Caco-2 (cell line): Measurements from ENCODE around the gene ATAD2B. TPM values are rescaled to one million over a fixed set of nuclear protein-coding genes. Genes with fewer than 3 reads are reported as not detected.
A peak's percentile ranks its signal among the peaks of the same experiment; 100 is the strongest.

ENCODE experiments used
- BruUV-seq: library from RNA; stranded (reverse); fragments of 400-500 nt; replicated peaks from 2 replicates; lab custom pipeline; 2021; lab: Mats Ljungman, UMichigan
- CTCF ChIA-PET: fragments of 300-600 bp; sonication (Branson Sonifier 250); formaldehyde crosslinking; loops from one replicate; lab custom pipeline; 2022; ENCODE audit warnings: antibody characterized with exemption; lab: Charles Lee
- POLR2A ChIA-PET: fragments of 300-600 bp; sonication (Branson Sonifier 250); formaldehyde crosslinking; loops from one replicate; lab custom pipeline; 2022; ENCODE audit warnings: antibody characterized with exemption; lab: Charles Lee
- DNase-seq, 2 experiments: peaks; one replicate each; pipeline versions ENCODE4 v3.0.0 to v3.0.0-alpha.2; 2020 to 2022
- H3K27me3 ChIP-seq: replicated peaks from 2 replicates; pipeline ENCODE4 v1.6.0; 2011; ENCODE audit warnings: low read length; ENCODE audit not compliant: control insufficient read depth, insufficient read depth
- H3K36me3 ChIP-seq: 2 replicates; pipeline ENCODE4 v1.5.1; 2011; ENCODE audit warnings: low read length; ENCODE audit not compliant: control insufficient read depth, insufficient read depth
- H3K4me1 ChIP-seq: fragments of 250-450 bp; sonication (Bioruptor Pico); 2 replicates; pipeline ENCODE4 v1.5.1; 2020; ENCODE audit warnings: mild to moderate bottlenecking
- H3K4me3 ChIP-seq: 2 replicates; pipeline ENCODE4 v1.5.1; 2011; ENCODE audit warnings: low read depth, mild to moderate bottlenecking, control low read depth, low read length
- H3K9me3 ChIP-seq: fragments of 250-450 bp; sonication (Bioruptor Pico); 2 replicates; pipeline ENCODE4 v1.5.1; 2020; ENCODE audit warnings: mild to moderate bottlenecking, moderate library complexity
- H3K27ac Mint-ChIP-seq: one replicate; pipeline ENCODE4 v1.8.0; 2022; ENCODE audit warnings: mixed read lengths; ENCODE audit not compliant: unreplicated experiment
- H3K27me3 Mint-ChIP-seq: one replicate; pipeline ENCODE4 v1.8.0; 2022; ENCODE audit warnings: mixed read lengths; ENCODE audit not compliant: insufficient read depth, unreplicated experiment
- H3K36me3 Mint-ChIP-seq: one replicate; pipeline ENCODE4 v1.8.0; 2022; ENCODE audit warnings: mild to moderate bottlenecking, mixed read lengths; ENCODE audit not compliant: insufficient read depth, unreplicated experiment
- H3K4me1 Mint-ChIP-seq: one replicate; pipeline ENCODE4 v1.8.0; 2022; ENCODE audit warnings: low read depth, mixed read lengths; ENCODE audit not compliant: unreplicated experiment
- H3K4me3 Mint-ChIP-seq: one replicate; pipeline ENCODE4 v1.8.0; 2022; ENCODE audit warnings: mild to moderate bottlenecking, moderate library complexity, mixed read lengths; ENCODE audit not compliant: unreplicated experiment
- H3K9me3 Mint-ChIP-seq: one replicate; pipeline ENCODE4 v1.8.0; 2022; ENCODE audit warnings: mixed read lengths; ENCODE audit not compliant: unreplicated experiment
- intact Hi-C: fragments of 100-400 bp; cut with micrococcal nuclease; formaldehyde crosslinking; loops from one replicate; pipeline ENCODE4 v1.10.0; 2022; ENCODE audit not compliant: unreplicated experiment
- total RNA-seq: library from RNA; stranded (reverse); gene quantifications from 2 replicates; pipeline ENCODE4 v1.2.3, GENCODE V29; 2022
- TF ChIP-seq, protein P1 (sequence below), 2 experiments: fragments of 200-600 bp in 1 of 2; IDR thresholded peaks; 1 replicate in 1 of 2; 2 replicates in 1 of 2; pipeline versions ENCODE4 v1.5.1 to v1.8.0; 2011 to 2022; ENCODE audit warnings: antibody characterized with exemption in 1 of 2, control low read depth in 1 of 2, inconsistent platforms in 1 of 2, low read depth in 1 of 2, low read length in 1 of 2, mild to moderate bottlenecking in 1 of 2, moderate library complexity in 1 of 2; ENCODE audit not compliant: insufficient read depth in 1 of 2, severe bottlenecking in 1 of 2, unreplicated experiment in 1 of 2

The ATAD2B gene
- total RNA-seq, 1 experiment from 2014 or later, result 32.1 TPM

DNA sequence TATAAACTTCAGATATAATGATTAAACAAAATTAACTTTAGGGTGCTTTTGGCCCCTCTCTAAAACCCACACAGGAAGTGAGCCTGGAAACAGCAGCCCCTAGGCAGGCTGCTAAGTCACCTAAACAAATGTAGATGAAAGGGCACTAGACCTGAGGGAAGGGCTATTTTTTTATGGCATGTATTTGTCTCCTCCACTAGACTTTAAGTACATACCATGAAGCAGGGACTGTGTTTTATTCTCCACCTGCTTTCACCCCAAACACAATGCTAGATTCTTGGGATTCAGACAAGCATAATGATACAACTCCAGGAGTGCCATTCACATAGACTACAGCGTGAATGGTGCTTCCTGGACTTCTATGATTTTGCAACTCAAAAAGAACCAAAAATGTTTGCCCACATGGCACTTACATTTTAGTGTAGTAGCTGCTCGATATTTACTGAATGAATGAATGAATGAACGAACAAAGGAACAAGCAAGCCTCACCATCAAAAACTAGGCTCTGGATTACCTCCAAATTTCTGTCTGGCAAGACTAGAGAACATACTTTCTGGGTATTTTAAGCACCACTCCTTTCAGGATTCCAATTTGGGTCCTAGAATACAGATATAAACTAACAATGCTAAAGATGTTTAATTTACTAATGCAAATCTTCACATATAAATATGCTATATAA lies 10.1 kb downstream of the ATAD2B start:
- Histone ChIP-seq H3K4me1 (peaks cover 16% of the 10 kb centered on the region), H3K36me3 (no peaks in the 10 kb centered on the region), H3K4me3 (no peak overlapping the region), H3K9me3 (no peaks in the 10 kb centered on the region), H3K27me3 (no peaks in the 10 kb centered on the region)
- BruUV-seq, result no TSS peak
- intact Hi-C loops, result loop anchor here (1.0 kb wide), 1 partner anchor 7 kb away; no protein-coding TSS in a partner anchor
- POLR2A ChIA-PET, result no interaction called here
- Mint-ChIP-seq H3K27me3 (no peaks in the 10 kb centered on the region), H3K4me3 (no peak overlapping the region), H3K36me3 (no peaks in the 10 kb centered on the region), H3K27ac (peak overlapping the region; percentile 60), H3K4me1 (peaks cover 11% of the 10 kb centered on the region), H3K9me3 (no peaks in the 10 kb centered on the region)
- DNase-seq, result no peak
- TF ChIP-seq, protein P1, sequence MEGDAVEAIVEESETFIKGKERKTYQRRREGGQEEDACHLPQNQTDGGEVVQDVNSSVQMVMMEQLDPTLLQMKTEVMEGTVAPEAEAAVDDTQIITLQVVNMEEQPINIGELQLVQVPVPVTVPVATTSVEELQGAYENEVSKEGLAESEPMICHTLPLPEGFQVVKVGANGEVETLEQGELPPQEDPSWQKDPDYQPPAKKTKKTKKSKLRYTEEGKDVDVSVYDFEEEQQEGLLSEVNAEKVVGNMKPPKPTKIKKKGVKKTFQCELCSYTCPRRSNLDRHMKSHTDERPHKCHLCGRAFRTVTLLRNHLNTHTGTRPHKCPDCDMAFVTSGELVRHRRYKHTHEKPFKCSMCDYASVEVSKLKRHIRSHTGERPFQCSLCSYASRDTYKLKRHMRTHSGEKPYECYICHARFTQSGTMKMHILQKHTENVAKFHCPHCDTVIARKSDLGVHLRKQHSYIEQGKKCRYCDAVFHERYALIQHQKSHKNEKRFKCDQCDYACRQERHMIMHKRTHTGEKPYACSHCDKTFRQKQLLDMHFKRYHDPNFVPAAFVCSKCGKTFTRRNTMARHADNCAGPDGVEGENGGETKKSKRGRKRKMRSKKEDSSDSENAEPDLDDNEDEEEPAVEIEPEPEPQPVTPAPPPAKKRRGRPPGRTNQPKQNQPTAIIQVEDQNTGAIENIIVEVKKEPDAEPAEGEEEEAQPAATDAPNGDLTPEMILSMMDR (IDR thresholded peaks at IDR 0.05; ENCODE audit: insufficient read depth in 1 of 2, low read depth in 1 of 2, low read length in 1 of 2, severe bottlenecking in 1 of 2, unreplicated experiment in 1 of 2), result no peak
- CTCF ChIA-PET, result no interaction called here

DNA sequence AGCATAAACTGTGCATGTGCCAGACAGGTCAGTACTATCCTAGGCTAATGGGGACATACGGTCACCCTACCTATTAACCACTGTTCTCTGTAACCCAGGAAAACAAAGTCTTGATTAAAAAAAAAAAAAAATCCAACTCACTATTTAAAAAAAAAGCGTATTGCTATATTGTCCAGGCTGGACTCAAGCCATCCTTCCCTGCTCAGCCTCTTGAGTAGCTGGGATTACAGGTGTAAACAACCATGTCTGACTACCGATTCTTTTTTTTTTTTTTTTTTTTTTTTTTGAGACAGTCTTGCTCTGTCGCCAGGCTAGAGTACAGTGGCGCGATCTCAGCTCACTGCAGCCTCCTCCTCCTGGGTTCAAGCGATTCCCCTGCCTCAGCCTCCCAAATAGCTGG lies 11.6 kb downstream of the ATAD2B start:
- no TSS peak for BruUV-seq
- TF ChIP-seq, protein P1 (IDR thresholded peaks at IDR 0.05; ENCODE audit: insufficient read depth in 1 of 2, low read depth in 1 of 2, low read length in 1 of 2, severe bottlenecking in 1 of 2, unreplicated experiment in 1 of 2), result no peak
- POLR2A ChIA-PET, result interaction anchor here (0.6 kb wide), 1 partner anchor 11 kb away, joined by 5 read pairs; the partner anchor contains the start of gene ATAD2B
- Histone ChIP-seq H3K4me1 (peaks cover 10% of the 10 kb centered on the region; the same call in 1 of the 2 replicates), H3K36me3 (no peaks in the 10 kb centered on the region), H3K9me3 (no peaks in the 10 kb centered on the region), H3K27me3 (no peaks in the 10 kb centered on the region), H3K4me3 (no peak overlapping the region)
- no peak overlapping the region for H3K27ac Mint-ChIP-seq
- H3K4me1 Mint-ChIP-seq, result peaks cover 10% of the 10 kb centered on the region
- DNase-seq, result no peak
- no peaks in the 10 kb centered on the region for H3K9me3 Mint-ChIP-seq
- intact Hi-C loops, result no loop called here
- H3K4me3 Mint-ChIP-seq, result no peak overlapping the region
- peaks cover 4% of the 10 kb centered on the region for H3K36me3 Mint-ChIP-seq
- H3K27me3 Mint-ChIP-seq, result no peaks in the 10 kb centered on the region
- CTCF ChIA-PET, result no interaction called here

DNA sequence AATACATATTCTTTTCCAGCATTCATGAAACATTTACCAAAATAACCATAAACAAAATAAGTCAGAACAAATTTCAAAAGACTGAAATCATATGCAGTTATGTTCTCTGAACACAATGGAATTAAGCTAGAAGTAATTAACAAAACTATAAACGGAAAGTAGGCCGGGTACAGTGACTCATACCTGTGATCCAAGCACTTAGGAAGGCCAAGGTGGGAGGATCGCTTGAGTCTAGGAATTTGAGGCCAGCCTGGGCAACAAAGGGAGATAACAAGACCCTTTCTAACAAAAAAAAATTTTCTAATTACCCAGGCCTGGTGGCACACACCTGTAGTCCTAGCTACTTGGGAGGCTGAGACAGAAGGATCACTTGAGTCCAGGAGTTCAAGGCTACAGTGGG lies 14.9 kb downstream of the ATAD2B start:
- ChIA-PET CTCF (interaction anchor here (0.7 kb wide), 1 partner anchor 136 kb away, joined by 3 read pairs; no protein-coding TSS in a partner anchor), POLR2A (no interaction called here)
- intact Hi-C loops, result no loop called here
- Mint-ChIP-seq H3K27ac (no peak overlapping the region), H3K27me3 (no peaks in the 10 kb centered on the region), H3K4me3 (no peak overlapping the region), H3K9me3 (no peaks in the 10 kb centered on the region), H3K4me1 (peaks cover 9% of the 10 kb centered on the region), H3K36me3 (peaks cover 5% of the 10 kb centered on the region)
- H3K4me1 ChIP-seq, result peaks cover 8% of the 10 kb centered on the region; the same call in 1 of the 2 replicates
- H3K9me3 ChIP-seq, result no peaks in the 10 kb centered on the region
- no peaks in the 10 kb centered on the region for H3K27me3 ChIP-seq
- BruUV-seq, result no TSS peak
- H3K4me3 ChIP-seq, result no peak overlapping the region
- DNase-seq, result no peak
- TF ChIP-seq, protein P1 (IDR thresholded peaks at IDR 0.05; ENCODE audit: insufficient read depth in 1 of 2, low read depth in 1 of 2, low read length in 1 of 2, severe bottlenecking in 1 of 2, unreplicated experiment in 1 of 2), result no peak
- H3K36me3 ChIP-seq, result no peaks in the 10 kb centered on the region
